Keratinocyte (primary cell): Measurements from ENCODE around the gene CLCNKB. TPM values are rescaled to one million over a fixed set of nuclear protein-coding genes. Genes with fewer than 3 reads are reported as not detected.

Experiments
- DNase-seq: peaks from one replicate; pipeline ENCODE4 v3.0.0-alpha.2; 2011; ENCODE audit warnings: low read depth, missing footprints, low spot score
- FAIRE-seq: peaks from 2 replicates; lab custom pipeline; 2011; peaks lifted over from hg19 to GRCh38; lab: Jason Lieb, UNC
- H2AFZ ChIP-seq: 2 replicates; pipeline ENCODE4 v1.6.0; 2012; ENCODE audit warnings: low read length, control low read depth, inconsistent platforms; ENCODE audit not compliant: control insufficient read depth
- H3K27ac ChIP-seq: 2 replicates; pipeline ENCODE4 v1.5.1; 2011; ENCODE audit warnings: low read length; ENCODE audit not compliant: control insufficient read depth, insufficient read depth
- H3K27me3 ChIP-seq: 3 replicates; pipeline ENCODE4 v1.6.0; 2011; ENCODE audit warnings: low read length; ENCODE audit not compliant: control insufficient read depth, insufficient read depth; ENCODE audit errors: extremely low read depth
- H3K36me3 ChIP-seq, 2 experiments: 2 replicates in 1 of 2; 3 replicates in 1 of 2; pipeline ENCODE4 v1.5.1; 2011; ENCODE audit warnings: low read length in 2 of 2, mild to moderate bottlenecking in 1 of 2; ENCODE audit not compliant: control insufficient read depth in 2 of 2, insufficient read depth in 2 of 2; ENCODE audit errors: extremely low read depth in 1 of 2
- H3K4me1 ChIP-seq: 3 replicates; pipeline ENCODE4 v1.5.1; 2011; ENCODE audit warnings: low read length; ENCODE audit not compliant: control insufficient read depth, insufficient read depth; ENCODE audit errors: extremely low read depth
- H3K4me2 ChIP-seq: 3 replicates; pipeline ENCODE4 v1.6.0; 2011; ENCODE audit warnings: low read depth, low read length; ENCODE audit not compliant: control insufficient read depth, insufficient read depth; ENCODE audit errors: extremely low read depth
- H3K4me3 ChIP-seq, 3 experiments: fragments of 200-600 bp in 1 of 3; sonication (generic) in 1 of 3; 2 replicates in 2 of 3; 3 replicates in 1 of 3; pipeline ENCODE4 v1.5.1; 2011 to 2016; ENCODE audit warnings: low read length in 3 of 3, mild to moderate bottlenecking in 3 of 3, control low read depth in 2 of 3, inconsistent platforms in 1 of 3, low read depth in 1 of 3, mixed read lengths in 1 of 3, mixed run types in 1 of 3, moderate library complexity in 1 of 3; ENCODE audit not compliant: control insufficient read depth in 2 of 3, insufficient read depth in 2 of 3; ENCODE audit errors: extremely low read depth in 1 of 3
- H3K79me2 ChIP-seq: 2 replicates; pipeline ENCODE4 v1.6.0; 2012; ENCODE audit warnings: low read length; ENCODE audit not compliant: control insufficient read depth, insufficient read depth
- H3K9ac ChIP-seq: 3 replicates; pipeline ENCODE4 v1.6.0; 2011; ENCODE audit warnings: low read length; ENCODE audit not compliant: control insufficient read depth, insufficient read depth; ENCODE audit errors: extremely low read depth
- H3K9me1 ChIP-seq: 3 replicates; pipeline ENCODE4 v1.6.0; 2011; ENCODE audit warnings: low read length; ENCODE audit not compliant: control insufficient read depth, insufficient read depth; ENCODE audit errors: extremely low read depth
- H3K9me3 ChIP-seq: 2 replicates; pipeline ENCODE4 v1.5.1; 2012; ENCODE audit warnings: low read depth, low read length; ENCODE audit not compliant: control insufficient read depth
- H4K20me1 ChIP-seq: 3 replicates; pipeline ENCODE4 v1.6.0; 2011; ENCODE audit warnings: low read length; ENCODE audit not compliant: control insufficient read depth, insufficient read depth; ENCODE audit errors: extremely low read depth
- CTCF ChIP-seq, 3 experiments: IDR thresholded peaks in 1 of 3; conservative IDR thresholded peaks in 1 of 3; optimal IDR thresholded peaks in 1 of 3; 2 replicates in 2 of 3; 3 replicates in 1 of 3; pipeline versions ENCODE3 to v1.5.1; 2011; ENCODE audit warnings: low read length in 3 of 3, mild to moderate bottlenecking in 3 of 3, moderate library complexity in 2 of 3, control low read depth in 1 of 3, inconsistent platforms in 1 of 3; ENCODE audit not compliant: insufficient read depth in 2 of 3; ENCODE audit errors: extremely low read depth in 1 of 3
- EZH2 ChIP-seq: IDR thresholded peaks from one replicate; pipeline ENCODE4 v1.6.1; 2012; ENCODE audit warnings: inconsistent platforms, mild to moderate bottlenecking, low read length, moderate library complexity
- dilution Hi-C: fragments of 300-500 bp; cut with MboI; formaldehyde crosslinking; loops from one replicate; pipeline ENCODE4 v1.7.0; 2020; ENCODE audit warnings: low sequenced_read_pairs; ENCODE audit not compliant: extremely low pct_ligation_motif_present
- polyA plus RNA-seq, 5 experiments: library from polyadenylated mRNA; depleted of rRNA in 3 of 5; stranded (reverse) in 3 of 5; stranded (forward) in 1 of 5; unstranded in 1 of 5; fragments of >200 nt; gene quantifications; 1 replicate in 1 of 5; 2 replicates in 3 of 5; 3 replicates in 1 of 5; pipeline versions ENCODE4 v1.2.1 to v1.2.3, GENCODE V29; 2011 to 2012; ENCODE audit warnings: missing spikeins in 2 of 5, low read depth in 1 of 5, low replicate concordance in 1 of 5

Gene CLCNKB
- polyA plus RNA-seq, 1 donor (not counting 4 experiments of a cell fraction or from before 2014, with no cell fraction given), result not detected

GRCh38 chr1:16017076-16017460, 26.5 kb upstream of the CLCNKB start:
- Histone ChIP-seq H3K79me2 (no peaks in the 10 kb centered on the region), H4K20me1 (peaks cover 5% of the 10 kb centered on the region), H3K27ac (no peak overlapping the region), H3K9me3 (no peaks in the 10 kb centered on the region), H3K36me3 (no peaks in the 10 kb centered on the region), H2AFZ (no peak overlapping the region), H3K4me2 (no peak overlapping the region), H3K9ac (no peak overlapping the region), H3K9me1 (no peaks in the 10 kb centered on the region), H3K4me1 (peaks cover 4% of the 10 kb centered on the region), H3K27me3 (no peaks in the 10 kb centered on the region), H3K4me3 (no peak overlapping the region)
- DNase-seq (no peak), FAIRE-seq (no peak)
- TF ChIP-seq CTCF (optimal IDR thresholded peaks at IDR 0.05 in 1 of 3, IDR thresholded peaks at IDR 0.05 in 1 of 3, conservative IDR thresholded peaks at IDR 0.05 in 1 of 3; ENCODE audit: extremely low read depth in 1 of 3, insufficient read depth in 2 of 3, low read length in 3 of 3), result no peak
- no peak for TF ChIP-seq EZH2
- dilution Hi-C loops, result no loop called here

- dilution Hi-C loops, result no loop called here
- Histone ChIP-seq H3K4me1 (peaks cover 2% of the 10 kb centered on the region), H3K9me1 (no peaks in the 10 kb centered on the region), H3K4me3 (no peak within 1 kb of the TSS), H3K79me2 (no peaks in the 10 kb centered on the region), H3K4me2 (no peak within 1 kb of the TSS), H3K27ac (no peak within 1 kb of the TSS), H3K9ac (no peak within 1 kb of the TSS), H3K9me3 (no peaks in the 10 kb centered on the region), H3K36me3 (no peaks in the 10 kb centered on the region), H2AFZ (no peak within 1 kb of the TSS), H3K27me3 (no peaks in the 10 kb centered on the region), H4K20me1 (peaks cover 5% of the 10 kb centered on the region)
- FAIRE-seq (no peak), DNase-seq (no peak)
- TF ChIP-seq CTCF (optimal IDR thresholded peaks at IDR 0.05 in 1 of 3, IDR thresholded peaks at IDR 0.05 in 1 of 3, conservative IDR thresholded peaks at IDR 0.05 in 1 of 3; ENCODE audit: extremely low read depth in 1 of 3, insufficient read depth in 2 of 3, low read length in 3 of 3), result no peak
- TF ChIP-seq EZH2, result no peak
Observed at GRCh38 chr1:16017461-16018303, 25.9 kb upstream of the CLCNKB start, which contains the start of gene HSPB7. Gene HSPB7, minus strand, starts transcription at chr1:16018043. Its CDS starts 80 bp downstream, at chr1:16017963.
